NCI-H146 treated with DMSO at 0.1 percent for 48 hours (cell line): Measurements from ENCODE around the gene ACTR2.
"Not testable (repeated sequence)": the region's sequence is repeated elsewhere in the genome, so short reads cannot be mapped to it uniquely, and the experiment has no call there.

ENCODE experiments used
- DNase-seq: peaks from one replicate; lab custom pipeline; 2025; ENCODE audit not compliant: unreplicated experiment; lab: John Stamatoyannopoulos, UW

Gene ACTR2

GRCh38 chr2:65311049-65311448 is 83.4 kb downstream of the ACTR2 start:
- no peak for DNase-seq

- DNase-seq = no peak
These were observed 84.0 kb downstream of the ACTR2 start for GRCh38 chr2:65311596-65311995.

GRCh38 chr2:65313126-65313953 is 85.7 kb downstream of the ACTR2 start:
- DNase-seq = no peak

GRCh38 chr2:65313954-65314256 is 86.3 kb downstream of the ACTR2 start:
- no peak for DNase-seq

GRCh38 chr2:65314801-65315441 is 87.3 kb downstream of the ACTR2 start:
- no peak for DNase-seq

GRCh38 chr2:65316072-65316471 is 88.4 kb downstream of the ACTR2 start:
- DNase-seq = no peak

- not testable (repeated sequence) for DNase-seq
These were observed 89.7 kb downstream of the ACTR2 start for GRCh38 chr2:65317351-65317750.

- no peak for DNase-seq
These were observed 90.2 kb downstream of the ACTR2 start for GRCh38 chr2:65317841-65318240.

GRCh38 chr2:65319072-65319673 is 91.5 kb downstream of the ACTR2 start:
- no peak for DNase-seq

GRCh38 chr2:65319674-65320041 is 92.0 kb downstream of the ACTR2 start:
- DNase-seq = no peak

- DNase-seq = no peak
These were observed 92.6 kb downstream of the ACTR2 start for GRCh38 chr2:65320042-65320725.
